HG02938 (cell line): Measurements from ENCODE around the gene PSMF1.
"Not testable (repeated sequence)": the region's sequence is repeated elsewhere in the genome, so short reads cannot be mapped to it uniquely, and the experiment has no call there.

Experiments used
- ATAC-seq: cut with Tn5 transposase; IDR thresholded peaks from one replicate; pipeline ENCODE4 v1.9.1; 2021; ENCODE audit warnings: mild to moderate bottlenecking, moderate library complexity; ENCODE audit not compliant: unreplicated experiment

Gene PSMF1

DNA sequence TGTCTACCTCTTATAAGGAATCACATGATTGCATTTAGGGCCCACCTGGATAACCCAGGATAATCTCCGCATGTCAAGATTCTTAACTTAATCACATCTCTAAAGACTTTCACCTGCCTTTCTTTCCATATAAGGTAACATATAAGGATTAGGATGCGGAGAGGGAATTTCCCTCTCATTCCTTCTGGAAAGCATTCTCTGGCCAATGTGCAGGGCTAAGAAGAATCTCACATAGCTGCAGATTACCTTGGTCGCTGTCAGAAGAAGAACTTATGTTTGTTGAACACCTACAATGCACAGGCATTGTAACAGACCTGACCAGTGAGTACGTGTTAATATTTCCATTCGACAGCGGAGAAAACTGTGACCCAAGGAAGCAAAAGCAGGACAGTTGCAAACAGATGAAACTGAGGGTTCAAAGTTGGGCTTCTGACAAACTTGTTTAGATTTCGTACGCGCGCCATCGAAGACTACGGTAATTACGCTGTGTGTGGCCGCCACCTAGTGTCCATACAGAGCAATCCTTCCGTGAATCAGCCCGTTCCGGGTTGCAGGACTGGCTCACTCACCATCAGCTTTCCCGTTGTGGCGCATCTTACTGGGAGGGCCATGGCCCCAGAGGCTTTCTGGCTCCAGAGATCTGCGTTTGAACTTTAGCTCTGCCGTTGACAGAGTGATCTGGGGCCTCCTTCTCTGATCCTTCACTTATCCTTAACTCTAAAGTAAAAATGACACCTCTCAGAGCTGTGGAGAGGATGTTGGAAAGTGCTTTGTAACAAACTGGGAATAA is 94.4 kb downstream of the PSMF1 start:
- ATAC-seq, result peak; percentile 59

DNA sequence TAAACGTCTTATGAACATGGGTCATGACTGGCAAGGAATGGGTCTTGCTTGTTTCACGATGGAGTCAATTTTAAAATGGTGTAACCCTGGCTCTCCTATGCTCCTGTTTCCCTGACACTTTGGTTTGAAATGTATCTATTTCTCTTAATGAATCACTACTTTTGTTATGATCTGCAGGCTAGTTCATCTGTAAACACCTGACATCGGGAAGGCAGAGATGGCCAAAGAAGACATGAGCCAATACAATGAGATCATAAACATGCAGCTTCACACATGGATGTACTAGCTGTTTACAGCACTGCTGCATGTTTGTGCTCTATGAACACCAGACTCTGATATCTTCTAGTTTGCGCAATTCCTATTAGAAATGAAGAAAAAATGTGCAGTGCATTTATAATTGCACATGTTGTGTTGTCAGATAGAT is 96.4 kb downstream of the PSMF1 start:
- ATAC-seq, result no peak

DNA sequence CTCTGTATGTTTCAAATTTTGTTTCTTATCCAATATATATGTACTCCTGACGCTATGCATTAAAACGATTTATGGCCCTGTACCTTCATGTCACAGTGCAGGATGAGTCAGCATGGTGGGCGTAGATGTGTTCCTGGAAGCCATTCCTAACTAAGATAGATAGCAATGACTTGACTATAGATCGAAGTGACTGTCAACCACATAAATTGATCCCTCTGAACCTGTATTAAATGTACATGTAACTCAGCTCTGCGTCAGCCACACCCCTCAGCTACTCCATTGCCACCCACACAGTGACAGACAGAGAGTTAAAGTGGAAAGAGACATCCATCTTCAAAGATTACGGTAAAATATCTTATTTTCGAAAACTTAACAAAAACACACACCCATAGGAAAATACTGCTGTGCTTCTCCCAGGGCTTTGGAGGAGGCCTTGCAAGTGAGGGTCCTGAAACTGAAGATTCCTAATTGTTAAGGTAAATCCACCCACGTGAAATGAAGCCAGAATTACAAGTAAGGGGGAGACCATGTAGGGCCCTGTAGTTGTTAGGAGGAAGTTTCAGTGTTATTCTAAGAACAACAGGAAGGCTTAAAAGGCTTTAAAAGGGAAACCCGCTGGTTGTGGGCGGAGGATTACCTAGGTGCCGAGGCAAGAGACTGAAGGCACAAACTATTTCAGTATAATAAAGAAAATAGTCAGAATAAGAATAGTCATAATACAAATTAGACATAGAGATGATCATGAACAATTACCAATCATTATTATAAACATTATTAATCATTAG is 97.2 kb downstream of the PSMF1 start:
- ATAC-seq, result no peak

DNA sequence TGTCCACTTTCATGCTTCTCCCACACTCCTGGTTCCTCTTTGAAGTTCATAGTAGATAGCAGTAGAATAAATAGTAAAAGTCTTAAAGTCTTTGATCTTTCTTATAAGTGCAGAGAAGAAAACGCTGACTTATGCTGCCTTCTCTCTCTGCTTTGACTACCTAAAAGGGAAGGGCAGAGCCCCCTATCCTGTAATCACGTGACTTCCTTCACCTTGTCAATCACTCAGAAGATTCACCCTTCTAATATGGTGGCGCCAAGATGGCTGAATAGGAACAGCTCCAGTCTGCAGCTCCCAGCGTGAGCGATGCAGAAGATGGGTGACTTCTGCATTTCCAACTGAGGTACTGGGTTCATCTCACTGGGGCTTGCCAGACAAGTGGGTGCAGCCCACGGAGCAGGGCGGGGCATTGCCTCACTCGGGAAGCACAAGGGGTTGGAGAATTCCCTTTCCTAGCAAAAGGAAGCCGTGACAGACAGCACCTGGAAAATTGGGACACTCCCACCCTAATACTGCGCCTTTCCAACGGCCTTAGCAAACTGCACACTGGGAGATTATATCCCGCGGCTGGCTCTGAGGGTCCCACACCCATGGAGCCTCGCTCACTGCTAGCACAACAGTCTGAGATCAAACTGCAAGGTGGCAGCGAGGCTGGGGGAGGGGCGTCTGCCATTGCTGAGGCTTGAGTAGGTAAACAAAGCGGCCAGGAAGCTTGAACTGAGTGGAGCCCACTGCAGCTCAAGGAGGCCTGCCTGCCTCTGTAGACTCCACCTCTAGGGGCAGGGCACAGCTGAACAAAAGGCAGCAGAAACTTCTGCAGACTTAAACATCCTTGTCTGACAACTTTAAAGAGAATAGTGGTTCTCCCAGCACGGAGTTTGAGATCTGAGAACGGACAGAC is 98.4 kb downstream of the PSMF1 start:
- ATAC-seq, result not testable (repeated sequence)
